Measurements from ENCODE around the gene KRTAP5-6. TPM values are rescaled to one million over a fixed set of nuclear protein-coding genes. Genes with fewer than 3 reads are reported as not detected.
"Not testable (repeated sequence)": the region's sequence is repeated elsewhere in the genome, so short reads cannot be mapped to it uniquely, and the experiment has no call there.

The KRTAP5-6 gene
- total RNA-seq, 1 donor from 2014 or later: not detected

DNA sequence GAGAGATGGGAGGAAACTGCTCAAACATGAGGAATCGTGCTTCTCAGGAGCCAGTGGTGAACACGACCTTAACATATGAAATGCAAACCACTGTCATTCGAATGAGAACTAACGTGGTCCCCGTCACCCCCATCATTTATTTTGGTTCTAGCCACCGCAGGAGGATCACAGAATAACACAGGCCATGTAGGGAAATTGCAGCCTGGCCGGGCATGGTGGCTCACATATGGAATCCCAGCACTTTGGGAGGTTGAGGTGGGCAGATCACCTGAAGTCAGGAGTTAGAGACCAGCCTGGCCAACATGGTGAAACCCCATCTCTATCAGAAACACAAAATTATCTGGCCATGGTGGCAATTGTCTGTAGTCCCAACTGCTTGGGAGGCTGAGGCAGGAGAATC, 40.3 kb upstream of the KRTAP5-6 start:
- DNase-seq (ENCODE audit: extremely low spot score in 2 of 2): no peak
- intact Hi-C loops (cut with DNase I): loop anchor here (10.0 kb wide), 1 partner anchor 498 kb away; no protein-coding TSS in a partner anchor
- no peaks in the 10 kb centered on the region for H3K27me3 ChIP-seq

GRCh38 chr11:1659506-1659905, 37.5 kb upstream of the KRTAP5-6 start:
- H3K27ac ChIP-seq: no peak overlapping the region
- no peaks in the 10 kb centered on the region for H3K4me1 ChIP-seq
- no peak for DNase-seq (ENCODE audit: extremely low spot score in 2 of 2)
- H3K36me3 ChIP-seq: no peaks in the 10 kb centered on the region
- TF ChIP-seq POLR2AphosphoS5 (IDR thresholded peaks at IDR 0.05; ENCODE audit: insufficient read depth in 1 of 2, low read depth in 1 of 2) (no peak), CTCF (IDR thresholded peaks at IDR 0.05) (no peak), POLR2A (IDR thresholded peaks at IDR 0.05) (no peak)
- intact Hi-C loops (cut with DNase I): loop anchor here (10.0 kb wide), 1 partner anchor 495 kb away; no protein-coding TSS in a partner anchor
- H3K9me3 ChIP-seq: no peaks in the 10 kb centered on the region
- no peaks in the 10 kb centered on the region for H3K27me3 ChIP-seq
- H3K4me3 ChIP-seq: no peak overlapping the region

More for the DNA sequence above, 40.3 kb upstream of the KRTAP5-6 start:
- Histone ChIP-seq H3K27ac (no peak overlapping the region), H3K4me3 (no peak overlapping the region), H3K36me3 (no peaks in the 10 kb centered on the region), H3K9me3 (no peaks in the 10 kb centered on the region), H3K4me1 (peaks cover 9% of the 10 kb centered on the region)
- no peak for TF ChIP-seq POLR2AphosphoS5 (IDR thresholded peaks at IDR 0.05; ENCODE audit: insufficient read depth in 1 of 2, low read depth in 1 of 2)
- no peak for TF ChIP-seq POLR2A (IDR thresholded peaks at IDR 0.05)
- no peak for TF ChIP-seq CTCF (IDR thresholded peaks at IDR 0.05)

DNA sequence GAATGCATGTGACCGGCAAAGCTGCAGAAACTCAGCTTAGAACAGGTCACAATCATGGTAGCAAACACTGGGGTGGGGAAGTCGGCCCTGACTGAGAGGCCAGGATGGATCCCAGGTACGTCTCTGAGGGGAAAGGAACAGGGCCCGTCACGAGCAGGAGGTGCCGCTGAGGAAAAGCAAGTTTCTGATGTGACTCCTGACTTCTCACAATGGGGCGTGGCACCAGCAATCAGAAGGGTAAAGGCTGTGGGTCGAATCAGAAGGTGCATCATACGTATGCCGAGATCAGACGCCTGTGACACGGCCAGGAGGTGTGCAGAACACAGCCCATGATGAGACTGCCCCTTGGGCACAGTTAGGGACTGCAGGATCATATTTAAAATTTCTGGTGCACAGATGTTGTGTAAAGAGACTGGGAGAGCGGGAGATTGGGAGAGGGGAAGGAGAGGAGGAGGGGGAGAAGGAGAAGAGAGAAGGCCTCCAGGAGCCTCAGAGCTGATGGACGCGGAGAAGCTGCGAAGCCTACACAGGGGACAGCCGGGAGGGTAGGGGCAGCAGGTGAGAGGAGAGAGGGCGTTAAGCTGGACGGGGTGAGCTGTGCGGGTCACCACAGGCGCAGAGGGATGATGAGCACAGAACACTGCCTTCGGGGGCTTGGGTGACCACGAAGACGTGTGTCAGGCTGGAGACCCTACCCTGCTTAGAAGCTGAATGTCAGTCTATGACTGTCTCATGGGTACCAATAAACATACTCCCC, 36.7 kb upstream of the KRTAP5-6 start:
- H3K27ac ChIP-seq: no peak overlapping the region
- no peaks in the 10 kb centered on the region for H3K27me3 ChIP-seq
- intact Hi-C loops (cut with DNase I): no loop called here
- H3K9me3 ChIP-seq: no peaks in the 10 kb centered on the region
- H3K4me1 ChIP-seq: no peaks in the 10 kb centered on the region
- no peak for DNase-seq (ENCODE audit: extremely low spot score in 2 of 2)
- no peaks in the 10 kb centered on the region for H3K36me3 ChIP-seq
- H3K4me3 ChIP-seq: no peak overlapping the region
- TF ChIP-seq POLR2A (IDR thresholded peaks at IDR 0.05) (no peak), POLR2AphosphoS5 (IDR thresholded peaks at IDR 0.05; ENCODE audit: insufficient read depth in 1 of 2, low read depth in 1 of 2) (no peak), CTCF (IDR thresholded peaks at IDR 0.05) (no peak)

DNA sequence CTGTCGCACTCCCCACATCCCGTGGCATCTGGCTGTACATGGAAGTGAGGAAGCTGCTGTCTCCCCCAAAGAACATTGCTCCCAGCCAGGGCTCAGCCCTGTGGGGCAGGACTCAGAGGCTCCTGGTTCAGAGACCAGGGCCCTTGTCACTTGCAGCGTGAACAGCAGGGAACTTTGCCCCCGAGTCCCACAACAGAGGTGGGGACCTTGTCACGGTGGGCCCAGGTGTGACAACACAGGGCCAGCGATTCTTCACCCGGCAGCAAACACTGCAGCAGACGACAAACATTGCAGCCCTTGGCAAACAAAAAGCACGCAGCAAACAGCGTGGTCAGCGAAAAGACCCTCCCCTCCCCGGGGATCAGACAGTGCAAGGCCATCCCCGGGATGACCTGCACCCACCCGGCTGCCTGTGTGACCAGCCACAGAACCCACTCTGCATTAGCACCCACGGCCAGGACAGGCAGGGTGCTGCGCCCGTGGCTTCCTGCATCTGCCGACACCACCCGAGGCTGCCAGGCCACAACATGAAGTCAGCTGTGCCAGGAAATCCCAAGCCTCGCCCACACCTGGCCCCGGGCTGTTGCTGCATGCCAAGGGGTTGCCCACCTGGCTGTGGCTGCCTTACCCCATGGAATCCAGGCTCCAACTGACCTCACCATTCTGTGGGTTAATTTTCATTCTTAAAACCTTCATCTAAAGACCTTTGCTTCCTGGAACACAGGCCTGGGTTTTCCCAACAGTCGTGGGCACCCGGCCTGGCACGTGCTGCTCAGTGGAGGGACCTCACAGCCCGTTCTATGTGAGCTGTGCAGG, 35.3 kb upstream of the KRTAP5-6 start:
- H3K36me3 ChIP-seq; DNase-seq (ENCODE audit: extremely low spot score in 2 of 2); H3K9me3 ChIP-seq; intact Hi-C loops (cut with DNase I); H3K27ac ChIP-seq; H3K4me1 ChIP-seq; H3K27me3 ChIP-seq; H3K4me3 ChIP-seq: not testable (repeated sequence)

GRCh38 chr11:1662699-1663283, 34.2 kb upstream of the KRTAP5-6 start:
- H3K9me3 ChIP-seq; H3K27ac ChIP-seq; H3K36me3 ChIP-seq; H3K4me3 ChIP-seq; H3K4me1 ChIP-seq; intact Hi-C loops (cut with DNase I); H3K27me3 ChIP-seq; DNase-seq (ENCODE audit: extremely low spot score in 2 of 2): not testable (repeated sequence)

Data from vagina (tissue), 2 donors.